ENCODE data around the gene MT1HL1.
"Not testable (repeated sequence)": the region's sequence is repeated elsewhere in the genome, so short reads cannot be mapped to it uniquely, and the experiment has no call there.

DNA sequence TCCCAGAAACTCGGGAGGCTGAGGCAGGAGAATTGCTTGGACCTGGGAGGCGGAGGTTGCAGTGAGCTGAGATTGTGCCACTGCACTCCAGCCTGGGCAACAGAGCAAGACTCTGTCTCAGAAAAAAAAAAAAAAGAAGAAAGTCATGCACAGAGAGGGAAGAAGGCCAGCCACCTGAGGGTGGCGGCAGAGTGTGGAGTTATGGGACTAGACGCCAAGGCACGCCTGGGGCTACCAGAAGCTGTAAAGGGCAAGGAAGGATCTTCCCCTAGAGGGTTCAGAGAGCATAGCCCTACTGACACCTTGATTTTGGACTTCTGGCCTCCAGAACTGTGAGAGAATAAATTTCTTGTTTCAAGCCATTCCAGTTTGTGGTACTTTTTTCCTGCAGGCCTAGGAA is 30.2 kb downstream of the MT1HL1 start:
- TF ChIP-seq, protein P1, sequence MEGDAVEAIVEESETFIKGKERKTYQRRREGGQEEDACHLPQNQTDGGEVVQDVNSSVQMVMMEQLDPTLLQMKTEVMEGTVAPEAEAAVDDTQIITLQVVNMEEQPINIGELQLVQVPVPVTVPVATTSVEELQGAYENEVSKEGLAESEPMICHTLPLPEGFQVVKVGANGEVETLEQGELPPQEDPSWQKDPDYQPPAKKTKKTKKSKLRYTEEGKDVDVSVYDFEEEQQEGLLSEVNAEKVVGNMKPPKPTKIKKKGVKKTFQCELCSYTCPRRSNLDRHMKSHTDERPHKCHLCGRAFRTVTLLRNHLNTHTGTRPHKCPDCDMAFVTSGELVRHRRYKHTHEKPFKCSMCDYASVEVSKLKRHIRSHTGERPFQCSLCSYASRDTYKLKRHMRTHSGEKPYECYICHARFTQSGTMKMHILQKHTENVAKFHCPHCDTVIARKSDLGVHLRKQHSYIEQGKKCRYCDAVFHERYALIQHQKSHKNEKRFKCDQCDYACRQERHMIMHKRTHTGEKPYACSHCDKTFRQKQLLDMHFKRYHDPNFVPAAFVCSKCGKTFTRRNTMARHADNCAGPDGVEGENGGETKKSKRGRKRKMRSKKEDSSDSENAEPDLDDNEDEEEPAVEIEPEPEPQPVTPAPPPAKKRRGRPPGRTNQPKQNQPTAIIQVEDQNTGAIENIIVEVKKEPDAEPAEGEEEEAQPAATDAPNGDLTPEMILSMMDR (IDR thresholded peaks at IDR 0.05), result not testable (repeated sequence)
- not testable (repeated sequence) for TF ChIP-seq POLR2AphosphoS5 (IDR thresholded peaks at IDR 0.05)
